Lower lobe of right lung (tissue), 2 donors: ENCODE data around the gene CDH5. TPM values are rescaled to one million over a fixed set of nuclear protein-coding genes. Genes with fewer than 3 reads are reported as not detected.

ENCODE experiments used
- ATAC-seq, 2 donors: fragments of 200-7000 bp; cut with Tn5 transposase; one replicate each; pipeline ENCODE4 v1.9.1; 2020 to 2022; ENCODE audit warnings: mild to moderate bottlenecking in 2 of 2, moderate library complexity in 2 of 2
- DNase-seq: peaks from one replicate; pipeline ENCODE4 v3.0.0-alpha.2; 2020
- H3K27ac ChIP-seq: fragments of 200-600 bp; one replicate; pipeline ENCODE4 v1.8.0; 2022
- H3K27me3 ChIP-seq: fragments of 200-600 bp; one replicate; pipeline ENCODE4 v1.8.0; 2022; ENCODE audit warnings: low read depth
- H3K36me3 ChIP-seq: fragments of 200-600 bp; one replicate; pipeline ENCODE4 v1.8.0; 2022; ENCODE audit warnings: mild to moderate bottlenecking
- H3K4me1 ChIP-seq: fragments of 200-600 bp; one replicate; pipeline ENCODE4 v1.8.0; 2022
- H3K4me3 ChIP-seq: fragments of 200-600 bp; one replicate; pipeline ENCODE4 v1.8.0; 2022; ENCODE audit warnings: mild to moderate bottlenecking
- H3K9me3 ChIP-seq: fragments of 200-600 bp; one replicate; pipeline ENCODE4 v1.8.0; 2022
- intact Hi-C: fragments of 100-400 bp; cut with DNase I; formaldehyde crosslinking; loops from one replicate; pipeline ENCODE4 v1.11.0; 2022
- total RNA-seq: library from RNA; stranded (reverse); fragmentation: NEBNext Ultra II Directional; extraction: Animal tissue kit (Norgen Biotek cat#: 25700); gene quantifications from one replicate; pipeline ENCODE4 v1.2.1, GENCODE V29; 2021
- TF ChIP-seq, protein P1 (sequence below): fragments of 200-600 bp; IDR thresholded peaks from one replicate; pipeline ENCODE4 v1.8.0; 2022; ENCODE audit warnings: antibody characterized with exemption, mild to moderate bottlenecking
- donor health status: DM: no; HTN: yes; CAD: no; lungs with severe emphysema.

Gene CDH5
- total RNA-seq, 1 donor from 2014 or later = 128 TPM

DNA sequence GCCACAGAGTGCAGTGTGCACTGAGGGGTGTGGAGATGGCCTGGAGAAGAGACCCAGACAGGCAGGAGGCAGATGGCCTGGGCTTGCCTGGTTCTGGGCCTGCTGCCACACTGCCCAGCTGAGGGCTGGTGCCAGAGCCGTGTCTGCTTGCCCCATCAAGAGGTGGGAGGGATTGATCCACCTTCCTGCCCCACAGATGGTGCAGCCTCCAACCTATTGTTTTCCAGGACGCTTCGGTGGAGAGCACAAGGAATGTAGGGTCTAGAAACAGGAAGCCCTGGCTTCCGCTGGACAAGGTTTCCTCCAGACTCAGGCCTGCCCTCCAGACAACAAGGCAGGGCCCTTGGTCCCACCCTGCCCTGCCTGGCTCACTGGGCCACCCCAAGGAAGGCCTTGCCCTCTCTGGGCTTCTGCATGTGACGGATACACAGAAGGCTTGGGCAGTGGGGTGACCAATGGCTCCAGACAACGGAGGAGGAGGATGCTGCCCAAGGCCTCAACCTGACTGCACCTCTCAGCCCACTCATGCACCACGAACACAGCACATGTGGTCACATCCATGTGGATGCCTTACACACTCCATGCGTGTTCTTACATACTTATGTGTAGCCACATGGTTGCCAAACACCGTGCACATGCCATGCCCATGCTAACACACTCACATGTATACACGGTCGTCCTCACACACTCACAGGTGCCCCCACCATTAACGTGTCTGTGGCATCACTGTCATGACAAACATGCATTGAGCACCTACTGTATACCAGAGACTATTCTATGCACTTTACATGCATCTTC is 6.5 kb upstream of the CDH5 start:
- H3K36me3 ChIP-seq = no peaks in the 10 kb centered on the region
- intact Hi-C loops = no loop called here
- DNase-seq = no peak
- H3K4me3 ChIP-seq = no peak overlapping the region
- peaks cover 64% of the 10 kb centered on the region for H3K4me1 ChIP-seq
- H3K27me3 ChIP-seq = no peaks in the 10 kb centered on the region
- H3K27ac ChIP-seq = peak overlapping the region; percentile 51
- peak; percentile 19 to 32 for ATAC-seq
- TF ChIP-seq, protein P1, sequence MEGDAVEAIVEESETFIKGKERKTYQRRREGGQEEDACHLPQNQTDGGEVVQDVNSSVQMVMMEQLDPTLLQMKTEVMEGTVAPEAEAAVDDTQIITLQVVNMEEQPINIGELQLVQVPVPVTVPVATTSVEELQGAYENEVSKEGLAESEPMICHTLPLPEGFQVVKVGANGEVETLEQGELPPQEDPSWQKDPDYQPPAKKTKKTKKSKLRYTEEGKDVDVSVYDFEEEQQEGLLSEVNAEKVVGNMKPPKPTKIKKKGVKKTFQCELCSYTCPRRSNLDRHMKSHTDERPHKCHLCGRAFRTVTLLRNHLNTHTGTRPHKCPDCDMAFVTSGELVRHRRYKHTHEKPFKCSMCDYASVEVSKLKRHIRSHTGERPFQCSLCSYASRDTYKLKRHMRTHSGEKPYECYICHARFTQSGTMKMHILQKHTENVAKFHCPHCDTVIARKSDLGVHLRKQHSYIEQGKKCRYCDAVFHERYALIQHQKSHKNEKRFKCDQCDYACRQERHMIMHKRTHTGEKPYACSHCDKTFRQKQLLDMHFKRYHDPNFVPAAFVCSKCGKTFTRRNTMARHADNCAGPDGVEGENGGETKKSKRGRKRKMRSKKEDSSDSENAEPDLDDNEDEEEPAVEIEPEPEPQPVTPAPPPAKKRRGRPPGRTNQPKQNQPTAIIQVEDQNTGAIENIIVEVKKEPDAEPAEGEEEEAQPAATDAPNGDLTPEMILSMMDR = no peak
- no peaks in the 10 kb centered on the region for H3K9me3 ChIP-seq

DNA sequence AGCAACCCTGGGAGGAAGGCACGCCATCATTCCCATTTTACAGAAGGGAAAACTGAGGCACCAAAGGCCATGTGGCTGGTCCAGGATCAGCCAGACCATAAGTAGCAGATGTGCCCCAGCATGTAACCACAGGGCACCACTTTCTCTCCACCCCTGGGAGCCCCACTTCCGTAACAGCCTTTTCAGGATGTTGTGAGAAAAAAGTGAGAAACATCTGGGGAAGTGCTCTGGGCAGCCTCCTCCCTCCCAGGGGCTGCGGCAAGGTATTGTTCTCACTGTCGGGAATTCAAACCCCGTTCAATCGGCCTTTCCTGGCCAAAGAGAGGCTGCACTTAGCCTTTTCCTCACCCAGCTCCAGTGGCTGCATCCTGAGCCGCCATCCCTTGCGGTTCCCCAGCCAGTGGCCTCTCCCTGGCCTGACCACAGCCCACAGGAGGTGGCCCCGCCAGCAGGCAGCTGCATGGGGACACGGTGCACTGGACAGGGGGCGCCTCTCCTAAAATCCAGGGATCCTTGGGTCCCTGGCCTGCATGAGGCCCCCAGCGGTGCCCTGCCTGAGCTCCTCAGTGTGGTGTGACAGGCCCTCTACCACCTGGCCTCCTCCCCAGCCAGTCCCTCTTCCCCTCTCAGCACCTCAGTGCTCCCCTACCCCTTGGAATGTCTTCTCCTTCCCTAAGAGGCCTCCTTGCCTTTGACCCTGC is 5.7 kb upstream of the CDH5 start:
- H3K36me3 ChIP-seq = no peaks in the 10 kb centered on the region
- TF ChIP-seq, protein P1 = no peak
- H3K4me1 ChIP-seq = peaks cover 67% of the 10 kb centered on the region
- peak overlapping the region; percentile 59 for H3K27ac ChIP-seq
- intact Hi-C loops = no loop called here
- H3K4me3 ChIP-seq = no peak overlapping the region
- no peaks in the 10 kb centered on the region for H3K9me3 ChIP-seq
- DNase-seq (no peak), ATAC-seq (no peak)
- peaks cover under 1% of the 10 kb centered on the region for H3K27me3 ChIP-seq

DNA sequence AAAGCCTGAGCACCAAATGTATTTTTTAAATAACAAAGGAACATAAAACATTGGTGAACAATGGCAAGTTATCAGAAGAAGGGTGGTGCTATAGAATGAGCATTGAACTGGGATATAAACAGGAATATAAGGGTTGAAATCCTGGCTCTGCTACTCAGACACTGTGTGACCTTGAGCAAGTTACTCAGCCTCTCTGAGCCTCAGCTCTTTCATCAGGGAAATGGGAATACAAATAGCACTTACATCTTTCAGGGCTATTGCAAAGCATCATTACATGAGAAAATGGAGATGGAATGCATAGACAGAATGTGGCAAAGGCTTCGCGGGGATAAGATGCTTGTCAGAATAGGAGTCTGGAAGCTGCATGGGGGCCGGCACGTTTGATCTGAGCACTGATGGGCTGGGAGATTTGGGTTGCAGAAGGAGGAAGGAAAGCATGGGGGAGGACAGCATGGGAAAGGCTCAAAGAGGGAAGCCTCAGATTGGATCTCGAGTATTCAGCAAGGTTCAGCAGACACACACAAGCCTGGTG is 4.8 kb upstream of the CDH5 start:
- no peaks in the 10 kb centered on the region for H3K36me3 ChIP-seq
- ATAC-seq (no peak), DNase-seq (no peak)
- H3K9me3 ChIP-seq = no peaks in the 10 kb centered on the region
- TF ChIP-seq, protein P1 = no peak
- intact Hi-C loops = no loop called here
- peak overlapping the region; percentile 11 for H3K27ac ChIP-seq
- H3K4me3 ChIP-seq = no peak overlapping the region
- H3K4me1 ChIP-seq = peaks cover 75% of the 10 kb centered on the region
- peaks cover 5% of the 10 kb centered on the region for H3K27me3 ChIP-seq

DNA sequence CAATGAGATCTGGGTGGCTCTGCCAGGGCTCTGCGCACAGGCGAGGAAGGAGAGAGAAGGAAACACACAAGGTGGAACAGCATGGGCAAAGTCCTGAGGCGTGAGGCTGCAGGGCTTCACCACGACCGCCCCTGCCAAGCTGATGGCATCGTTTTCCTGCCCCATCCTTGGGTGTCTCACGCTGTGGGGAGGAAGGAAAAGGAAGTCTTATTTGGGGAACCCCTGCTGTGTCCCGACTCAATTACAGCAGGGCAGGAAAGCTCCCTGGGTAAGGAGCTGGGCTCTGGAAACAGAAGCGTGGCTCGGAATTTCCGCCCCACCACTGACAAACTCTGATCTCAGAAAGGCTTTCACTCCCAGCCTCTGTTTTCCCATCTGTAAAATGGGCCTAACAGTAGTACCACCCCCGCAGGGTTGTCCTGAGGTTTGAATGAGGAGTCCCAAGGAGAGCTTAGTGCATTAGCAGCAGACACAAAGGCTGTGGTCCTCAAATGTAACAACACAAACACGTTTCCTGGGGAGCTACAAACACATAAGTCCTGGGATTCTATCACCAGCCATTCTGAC is 3.2 kb upstream of the CDH5 start:
- intact Hi-C loops = no loop called here
- ATAC-seq (no peak), DNase-seq (no peak)
- TF ChIP-seq, protein P1 = no peak
- Histone ChIP-seq H3K4me1 (peaks cover 68% of the 10 kb centered on the region), H3K27me3 (peaks cover 5% of the 10 kb centered on the region), H3K9me3 (no peaks in the 10 kb centered on the region), H3K36me3 (no peaks in the 10 kb centered on the region), H3K4me3 (no peak overlapping the region), H3K27ac (peak overlapping the region; percentile 74)

DNA sequence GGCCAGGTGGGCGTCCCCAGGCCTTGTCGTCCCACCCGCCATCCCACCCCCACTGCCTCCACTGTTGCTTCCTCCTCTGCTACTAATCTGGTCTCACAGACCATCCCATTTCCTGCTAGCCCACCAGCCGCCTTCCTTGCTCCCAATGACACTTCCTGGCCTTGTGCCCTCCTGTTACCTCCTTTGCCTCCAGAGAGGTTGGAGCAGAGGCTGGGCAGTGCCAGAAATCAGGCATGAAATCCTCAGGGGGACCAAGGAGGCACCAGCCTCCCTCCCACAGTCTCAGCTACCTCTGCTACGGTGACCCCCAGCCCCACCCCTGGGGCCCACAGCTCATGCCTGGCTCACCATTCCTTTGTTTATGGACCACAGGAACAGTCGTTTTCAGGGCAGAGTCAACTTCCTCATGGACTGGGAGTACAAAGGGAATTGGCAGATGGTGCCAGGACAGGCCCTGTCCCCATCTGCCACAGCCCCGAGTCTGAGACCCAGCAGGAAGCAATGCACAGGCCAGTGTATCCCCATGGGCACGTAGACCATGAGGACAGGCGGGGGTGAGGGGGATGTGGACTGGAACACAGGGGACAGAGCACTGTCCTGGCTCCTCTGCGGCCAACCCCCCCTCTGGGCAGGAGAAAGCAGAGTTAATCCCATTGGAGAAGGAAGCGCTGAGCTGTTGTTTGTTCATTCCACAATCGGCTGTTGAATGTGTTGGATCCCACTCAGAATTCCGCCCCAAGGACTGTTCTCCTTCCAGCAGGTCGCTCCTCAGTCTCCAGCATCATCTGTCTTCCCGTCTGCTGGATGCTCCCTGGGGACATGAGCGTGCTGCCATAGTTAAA is 2.2 kb upstream of the CDH5 start:
- H3K27ac ChIP-seq = peak overlapping the region; percentile 74
- ATAC-seq (peak; percentile 28 to 47), DNase-seq (peak; percentile 65)
- H3K27me3 ChIP-seq = peaks cover 5% of the 10 kb centered on the region
- TF ChIP-seq, protein P1 = no peak
- no peaks in the 10 kb centered on the region for H3K9me3 ChIP-seq
- H3K36me3 ChIP-seq = no peaks in the 10 kb centered on the region
- intact Hi-C loops = no loop called here
- H3K4me3 ChIP-seq = no peak overlapping the region
- H3K4me1 ChIP-seq = peaks cover 65% of the 10 kb centered on the region
